GM18907 (cell line): ENCODE results near the gene OPN4.

Source experiments
- ATAC-seq: cut with Tn5 transposase; IDR thresholded peaks from one replicate; pipeline ENCODE4 v1.9.1; 2021; ENCODE audit warnings: mild to moderate bottlenecking, moderate library complexity; ENCODE audit not compliant: unreplicated experiment

The OPN4 gene

GRCh38 chr10:86677374-86677773 is 23.0 kb downstream of the OPN4 start:
- ATAC-seq, result no peak

- no peak for ATAC-seq
Measured at GRCh38 chr10:86678999-86679792, 24.8 kb downstream of the OPN4 start.

- ATAC-seq, result no peak
Measured at GRCh38 chr10:86681047-86681446, 26.7 kb downstream of the OPN4 start.

- no peak for ATAC-seq
Measured at GRCh38 chr10:86681722-86682386, 27.5 kb downstream of the OPN4 start.

- no peak for ATAC-seq
Measured at GRCh38 chr10:86682675-86683074, 28.3 kb downstream of the OPN4 start.

- no peak for ATAC-seq
Measured at GRCh38 chr10:86684331-86685097, 30.2 kb downstream of the OPN4 start.

GRCh38 chr10:86685416-86685815 is 31.1 kb downstream of the OPN4 start:
- ATAC-seq, result no peak

GRCh38 chr10:86685893-86686632 is 31.7 kb downstream of the OPN4 start:
- ATAC-seq, result no peak

GRCh38 chr10:86686972-86687371 is 32.6 kb downstream of the OPN4 start:
- ATAC-seq, result no peak

GRCh38 chr10:86687750-86688149 is 33.4 kb downstream of the OPN4 start:
- ATAC-seq, result no peak

GRCh38 chr10:86688398-86688921 is 34.1 kb downstream of the OPN4 start:
- ATAC-seq, result peak; percentile 92

GRCh38 chr10:86689146-86689545 is 34.8 kb downstream of the OPN4 start:
- no peak for ATAC-seq

GRCh38 chr10:86690231-86690630 is 35.9 kb downstream of the OPN4 start:
- ATAC-seq, result no peak

GRCh38 chr10:86690657-86691084 is 36.3 kb downstream of the OPN4 start:
- no peak for ATAC-seq

GRCh38 chr10:86691333-86692022 is 37.1 kb downstream of the OPN4 start:
- ATAC-seq, result no peak

GRCh38 chr10:86692023-86692514 is 37.7 kb downstream of the OPN4 start:
- ATAC-seq, result no peak

GRCh38 chr10:86692664-86693063 is 38.3 kb downstream of the OPN4 start:
- ATAC-seq, result no peak

- ATAC-seq, result no peak
Measured at GRCh38 chr10:86693275-86693674, 38.9 kb downstream of the OPN4 start.

- peak; percentile 63 for ATAC-seq
Measured at GRCh38 chr10:86693721-86694369, 39.5 kb downstream of the OPN4 start.
